Small intestine (tissue), 7 donors: ENCODE measurements around the gene VAV3. TPM values are rescaled to one million over a fixed set of nuclear protein-coding genes. Genes with fewer than 3 reads are reported as not detected.
"Not testable (repeated sequence)": the region's sequence is repeated elsewhere in the genome, so short reads cannot be mapped to it uniquely, and the experiment has no call there.

Experiments used
- DNase-seq, 2 donors: peaks; one replicate each; pipeline versions ENCODE4 v3.0.0 to v3.0.0-alpha.2; 2013
- FAIRE-seq: peaks from 2 replicates; lab custom pipeline; 2012; peaks lifted over from hg19 to GRCh38; lab: Jason Lieb, UNC
- H3K27ac ChIP-seq, 3 donors: one replicate each; pipeline ENCODE4 v1.5.1; 2013; ENCODE audit warnings: low read length in 2 of 3, mild to moderate bottlenecking in 2 of 3, control low read depth in 1 of 3, inconsistent platforms in 1 of 3, low read depth in 1 of 3, moderate library complexity in 1 of 3
- H3K27me3 ChIP-seq, 3 donors: one replicate each; pipeline ENCODE4 v1.6.1; 2013; ENCODE audit warnings: low read length in 3 of 3, inconsistent platforms in 1 of 3; ENCODE audit not compliant: control insufficient read depth in 3 of 3, insufficient read depth in 3 of 3
- H3K36me3 ChIP-seq, 3 donors: one replicate each; pipeline ENCODE4 v1.6.1; 2013; ENCODE audit warnings: low read length in 3 of 3, inconsistent platforms in 1 of 3, low read depth in 1 of 3, mild to moderate bottlenecking in 1 of 3, moderate library complexity in 1 of 3; ENCODE audit not compliant: control insufficient read depth in 3 of 3, insufficient read depth in 2 of 3
- H3K4me1 ChIP-seq, 3 donors: one replicate each; pipeline ENCODE4 v1.6.1; 2013; ENCODE audit warnings: low read length in 2 of 3, inconsistent platforms in 1 of 3, low read depth in 1 of 3, mild to moderate bottlenecking in 1 of 3, moderate library complexity in 1 of 3; ENCODE audit not compliant: control insufficient read depth in 3 of 3, insufficient read depth in 2 of 3
- H3K4me3 ChIP-seq, 3 donors: one replicate each; pipeline ENCODE4 v1.5.1; 2013; ENCODE audit warnings: low read length in 3 of 3, control low read depth in 1 of 3, inconsistent platforms in 1 of 3, low read depth in 1 of 3, mild to moderate bottlenecking in 1 of 3, moderate library complexity in 1 of 3
- H3K9me3 ChIP-seq, 2 donors: one replicate each; pipeline ENCODE4 v1.6.1; 2013; ENCODE audit warnings: low read depth in 1 of 2, low read length in 1 of 2; ENCODE audit not compliant: control insufficient read depth in 2 of 2, insufficient read depth in 1 of 2
- WGBS, 3 donors: extraction: QIAGEN DNeasy Blood & Tissue Kit; methylation state at CpG; one replicate each; pipeline ENCODE4 v1.1.7; 2013; 5-methylcytosine and 5-hydroxymethylcytosine counted together
- polyA plus RNA-seq, 4 donors: library from polyadenylated mRNA; stranded (reverse) in 3 of 4; unstranded in 1 of 4; fragments of 200-250 nt in 3 of 4; fragments of 120-200 nt in 1 of 4; gene quantifications; one replicate each; pipeline versions ENCODE4 v1.2.1 to v1.2.3, GENCODE V29; 2013
- donor health status: healthy with polysubstance abuse.
- donor health status: control.
- donor health status: control.
- donor health status: Bipolar disorder and iron deficiency.
- donor health status: healthy.

VAV3 gene
- polyA plus RNA-seq, 4 donors: 5.4 to 50.2 (median 11.2) TPM

DNA sequence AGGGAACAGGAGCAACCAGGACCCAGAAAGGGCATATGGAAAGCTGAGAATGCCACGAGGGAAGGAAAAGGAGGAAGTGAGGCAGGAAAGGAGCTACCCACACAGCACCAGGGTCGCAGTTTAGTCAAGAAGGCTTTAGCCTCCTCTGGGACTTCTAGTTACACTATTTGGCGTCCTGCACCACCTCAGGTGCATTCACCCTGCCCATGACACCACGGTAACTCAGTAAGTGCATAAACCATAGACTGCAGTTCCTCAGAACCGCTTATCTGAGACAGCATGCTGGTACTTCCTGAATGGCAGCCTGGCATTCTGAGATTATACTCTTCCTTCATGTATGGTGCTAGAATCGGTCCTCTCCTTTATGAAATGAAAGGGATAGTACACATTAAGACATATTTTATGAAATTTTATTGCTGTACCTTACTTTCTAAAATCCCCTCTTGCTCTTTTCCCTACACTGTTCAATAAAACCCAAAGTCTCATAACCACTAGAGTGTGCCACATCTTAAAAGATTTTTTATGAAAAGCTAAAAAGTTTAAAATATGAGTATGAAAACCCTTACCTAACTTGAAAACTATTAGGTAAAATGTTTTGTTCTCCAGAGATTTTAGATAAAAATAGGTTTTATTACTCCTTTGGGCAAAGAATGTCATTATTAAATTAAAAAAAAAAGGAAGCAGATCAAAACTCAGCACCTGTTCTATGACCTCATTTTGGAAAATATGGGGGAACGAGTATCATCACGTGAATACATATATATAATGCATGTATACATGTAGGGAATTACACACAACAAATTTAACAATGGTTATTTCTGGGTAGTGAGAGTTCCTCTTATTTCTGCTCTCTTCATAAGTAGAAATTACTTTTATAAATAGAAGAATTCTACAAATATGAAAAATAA is 67.3 kb downstream of the VAV3 start:
- no peaks in the 10 kb centered on the region for H3K36me3 ChIP-seq
- peaks cover 0 to 3% of the 10 kb centered on the region in 2 donors for H3K9me3 ChIP-seq
- H3K4me3 ChIP-seq: no peak overlapping the region
- DNase-seq: no peak
- no peak overlapping the region for H3K27ac ChIP-seq
- peak; percentile 49 for FAIRE-seq
- WGBS, 3 donors: 57 to 70% (median 57%) methylated on average over 8 of the region's 8 CpGs
- H3K27me3 ChIP-seq: no peaks in the 10 kb centered on the region
- no peaks in the 10 kb centered on the region for H3K4me1 ChIP-seq

DNA sequence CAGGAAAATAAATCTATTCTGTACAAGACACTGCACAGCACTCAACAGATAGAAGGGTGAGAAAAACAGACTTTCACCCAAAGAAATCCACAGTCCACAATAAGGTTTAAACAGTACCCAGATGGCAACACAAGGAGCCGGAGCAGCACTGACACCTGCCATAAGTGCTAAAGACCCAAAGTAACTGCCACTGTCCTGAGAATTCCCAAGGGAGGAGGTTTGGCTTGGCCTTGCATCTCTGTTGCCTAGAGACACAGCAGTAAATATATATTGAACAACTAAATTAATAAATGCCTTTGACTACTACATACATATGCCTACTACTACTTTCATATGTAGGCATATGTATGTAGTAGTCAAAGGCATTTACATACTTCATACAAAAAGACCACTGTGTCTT is 68.0 kb downstream of the VAV3 start:
- no peak for FAIRE-seq
- H3K36me3 ChIP-seq: no peaks in the 10 kb centered on the region
- H3K27ac ChIP-seq: no peak overlapping the region
- no peak overlapping the region for H3K4me3 ChIP-seq
- H3K9me3 ChIP-seq: peaks cover 0 to 3% of the 10 kb centered on the region in 2 donors
- no peaks in the 10 kb centered on the region for H3K4me1 ChIP-seq
- H3K27me3 ChIP-seq: no peaks in the 10 kb centered on the region
- DNase-seq: no peak
- WGBS, 3 donors: 65 to 83% (median 83%) methylated on average over 1 of the region's 1 CpG

DNA sequence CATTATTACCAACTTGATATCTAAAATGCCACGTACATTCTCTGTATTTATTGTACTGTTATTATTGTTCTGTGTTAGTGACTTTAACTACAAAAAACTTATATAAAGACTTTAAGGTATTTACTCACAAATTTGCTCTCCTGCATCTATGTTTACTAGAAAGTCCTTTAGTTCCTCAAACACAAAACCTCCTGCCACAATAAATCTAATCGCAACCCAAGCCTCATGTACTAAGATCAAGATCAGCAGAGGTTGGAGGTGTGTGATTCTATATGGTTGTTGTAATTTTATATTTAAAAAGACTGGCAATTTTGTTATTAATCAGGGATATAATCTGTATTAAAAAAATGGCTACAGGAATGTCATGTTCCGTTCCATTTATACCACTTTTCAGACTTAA is 68.6 kb downstream of the VAV3 start:
- FAIRE-seq: no peak
- H3K4me3 ChIP-seq: no peak overlapping the region
- 85 to 92% (median 91%) methylated on average over 3 of the region's 3 CpGs for WGBS, 3 donors
- no peak for DNase-seq
- no peaks in the 10 kb centered on the region for H3K4me1 ChIP-seq
- H3K9me3 ChIP-seq: peaks cover 0 to 3% of the 10 kb centered on the region in 2 donors
- H3K27ac ChIP-seq: no peak overlapping the region
- H3K27me3 ChIP-seq: no peaks in the 10 kb centered on the region
- H3K36me3 ChIP-seq: no peaks in the 10 kb centered on the region

DNA sequence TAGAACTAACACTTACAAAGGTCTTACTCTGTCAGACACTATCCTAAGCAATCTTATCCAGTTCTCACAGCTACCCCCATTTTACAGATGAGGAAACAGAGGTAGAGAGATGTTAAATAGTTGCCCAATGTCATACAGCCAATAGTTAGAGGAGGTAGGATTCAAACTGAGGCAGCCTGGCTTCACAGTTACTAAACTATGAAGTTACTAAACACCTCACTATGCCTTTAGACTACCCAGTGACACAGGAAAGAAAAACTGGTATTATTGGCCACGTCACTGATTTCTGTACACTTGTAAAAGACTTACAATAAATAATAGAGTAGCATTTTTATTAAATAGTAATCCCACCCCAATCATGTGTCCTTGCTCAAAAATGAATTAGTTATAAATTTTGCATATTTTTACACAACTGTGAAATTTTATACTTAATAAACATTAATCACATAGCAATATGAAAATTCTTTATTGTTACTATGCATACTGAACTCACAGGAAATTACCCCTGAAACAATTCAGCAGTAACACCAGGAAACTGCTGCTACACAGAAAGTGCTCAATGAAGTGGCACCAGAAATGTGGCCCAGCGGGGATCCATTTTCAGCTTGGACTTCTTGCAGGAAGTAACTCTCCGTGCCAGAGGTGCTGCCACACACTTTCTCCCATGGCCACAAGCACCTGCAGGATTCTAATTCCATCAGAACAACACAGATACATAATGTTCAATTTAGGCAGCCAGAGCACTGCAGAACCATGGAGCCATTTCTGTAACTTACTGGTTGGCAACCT is 69.4 kb downstream of the VAV3 start:
- H3K27me3 ChIP-seq: no peaks in the 10 kb centered on the region
- H3K27ac ChIP-seq: no peak overlapping the region
- DNase-seq (no peak), FAIRE-seq (no peak)
- H3K36me3 ChIP-seq: no peaks in the 10 kb centered on the region
- H3K9me3 ChIP-seq: peaks cover 0 to 3% of the 10 kb centered on the region in 2 donors
- H3K4me1 ChIP-seq: no peaks in the 10 kb centered on the region
- 72 to 76% (median 74%) methylated on average over 3 of the region's 3 CpGs for WGBS, 3 donors
- no peak overlapping the region for H3K4me3 ChIP-seq

DNA sequence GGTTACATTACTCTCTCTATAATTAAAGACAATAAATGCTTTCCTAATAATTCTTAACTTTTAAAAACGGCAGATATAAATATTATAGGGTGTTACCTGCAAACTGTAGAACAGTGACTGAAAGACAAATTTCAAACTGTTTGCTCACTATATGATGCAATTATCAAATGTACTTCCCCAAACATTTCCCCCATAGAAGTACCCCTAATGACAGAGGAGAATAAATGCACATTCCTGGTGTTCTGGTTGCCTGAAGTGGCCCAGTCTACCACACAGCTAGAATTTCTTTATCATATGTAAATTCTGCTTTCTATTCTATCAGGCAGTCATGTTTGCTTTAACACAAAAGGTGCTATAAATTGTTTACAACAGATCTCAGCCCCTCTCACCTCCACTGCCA is 70.4 kb downstream of the VAV3 start:
- Histone ChIP-seq H3K4me1 (no peaks in the 10 kb centered on the region), H3K4me3 (no peak overlapping the region), H3K27ac (no peak overlapping the region), H3K9me3 (peaks cover 0 to 3% of the 10 kb centered on the region in 2 donors), H3K36me3 (no peaks in the 10 kb centered on the region), H3K27me3 (no peaks in the 10 kb centered on the region)
- FAIRE-seq: no peak
- WGBS, 3 donors: 67 to 80% (median 80%) methylated on average over 1 of the region's 1 CpG
- DNase-seq: no peak

DNA sequence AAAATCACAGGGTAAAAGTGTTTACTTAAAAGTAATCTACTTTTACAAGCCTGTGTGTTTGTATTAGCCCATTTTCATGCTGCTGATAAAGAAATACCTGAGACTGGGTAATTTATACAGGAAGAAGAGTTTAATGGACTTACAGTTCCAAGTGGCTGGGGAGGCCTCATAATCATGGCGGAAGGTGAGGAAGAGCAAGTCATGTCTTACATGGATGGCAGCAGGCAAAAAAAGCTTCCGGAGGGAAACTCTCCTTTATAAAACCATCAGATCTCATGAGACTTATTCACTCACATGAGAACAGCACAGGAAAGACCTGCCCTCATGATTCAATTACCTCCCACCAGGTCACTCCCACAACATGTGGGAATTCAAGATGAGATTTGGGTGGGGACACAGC is 71.6 kb downstream of the VAV3 start:
- H3K36me3 ChIP-seq, H3K4me3 ChIP-seq, FAIRE-seq, H3K27me3 ChIP-seq, H3K4me1 ChIP-seq, DNase-seq, H3K27ac ChIP-seq, H3K9me3 ChIP-seq: not testable (repeated sequence)
- WGBS, 3 donors: 96 to 100% (median 98%) methylated on average over 2 of the region's 2 CpGs

DNA sequence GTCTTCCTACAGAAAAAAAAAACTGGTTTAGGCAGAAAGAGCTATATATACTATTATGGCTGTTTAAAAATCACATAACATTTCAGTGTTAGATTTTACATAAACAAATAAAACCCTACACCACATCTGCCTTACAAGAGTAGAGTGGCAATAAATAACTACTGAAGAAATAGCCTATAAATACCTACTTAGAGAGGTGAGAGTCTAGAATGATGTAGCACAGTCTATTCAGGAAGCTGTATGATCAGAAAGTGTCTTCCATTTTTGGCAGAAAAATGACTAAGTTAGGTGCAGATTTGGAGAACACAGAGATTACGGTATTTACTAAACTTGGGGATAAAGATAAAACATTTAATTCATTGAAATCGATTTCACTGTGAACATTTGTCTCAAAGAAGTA is 75.5 kb downstream of the VAV3 start:
- no peaks in the 10 kb centered on the region for H3K27me3 ChIP-seq
- H3K27ac ChIP-seq: no peak overlapping the region
- H3K36me3 ChIP-seq: no peaks in the 10 kb centered on the region
- DNase-seq (no peak), FAIRE-seq (no peak)
- H3K4me3 ChIP-seq: no peak overlapping the region
- no peaks in the 10 kb centered on the region for H3K4me1 ChIP-seq
- H3K9me3 ChIP-seq: peaks cover 0 to 3% of the 10 kb centered on the region in 2 donors
- 83 to 95% (median 92%) methylated on average over 2 of the region's 2 CpGs for WGBS, 3 donors

DNA sequence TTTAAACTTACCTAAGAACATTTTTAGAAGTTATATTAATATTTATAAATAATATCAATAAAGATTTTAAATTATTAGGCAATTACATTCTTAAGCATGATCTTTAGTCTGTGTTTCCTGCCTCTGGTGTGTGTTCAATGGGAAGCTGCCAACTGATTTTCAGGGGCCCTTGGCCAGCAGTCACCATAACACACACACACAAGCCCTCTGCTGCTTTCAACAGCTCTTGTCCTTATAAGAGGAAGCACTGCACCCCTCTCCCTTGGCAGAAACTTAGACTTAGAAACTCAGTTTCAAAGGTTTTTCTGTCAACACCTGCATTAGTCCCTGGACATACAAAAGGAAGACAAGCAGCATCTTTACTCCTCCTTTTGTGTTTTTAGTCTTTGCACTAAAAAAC is 81.4 kb downstream of the VAV3 start:
- Histone ChIP-seq H3K27ac (no peak overlapping the region), H3K27me3 (no peaks in the 10 kb centered on the region), H3K36me3 (no peaks in the 10 kb centered on the region), H3K4me3 (no peak overlapping the region), H3K4me1 (peaks cover 0 to 4% (median 3%) of the 10 kb centered on the region in 3 donors), H3K9me3 (no peaks in the 10 kb centered on the region)
- FAIRE-seq (no peak), DNase-seq (no peak)
